Suprapubic skin (tissue), 4 donors: ENCODE results near the gene ZDHHC13. TPM values are rescaled to one million over a fixed set of nuclear protein-coding genes. Genes with fewer than 3 reads are reported as not detected.

ENCODE experiments used
- DNase-seq, 2 donors: peaks; one replicate each; pipeline ENCODE4 v3.0.0-alpha.2; 2019; ENCODE audit warnings: low spot score in 2 of 2
- H3K27ac ChIP-seq: fragments of 200-600 bp; sonication (generic); one replicate; pipeline ENCODE4 v1.5.1; 2019
- H3K27me3 ChIP-seq: fragments of 200-600 bp; sonication (generic); one replicate; pipeline ENCODE4 v1.5.1; 2019
- H3K36me3 ChIP-seq: fragments of 200-600 bp; sonication (generic); one replicate; pipeline ENCODE4 v1.5.1; 2019
- H3K4me1 ChIP-seq: fragments of 200-600 bp; sonication (generic); one replicate; pipeline ENCODE4 v1.5.1; 2019
- H3K4me3 ChIP-seq: fragments of 200-600 bp; sonication (generic); one replicate; pipeline ENCODE4 v1.5.1; 2019; ENCODE audit warnings: mild to moderate bottlenecking
- H3K9me3 ChIP-seq: fragments of 200-600 bp; sonication (generic); one replicate; pipeline ENCODE4 v1.5.1; 2019
- CTCF ChIP-seq, 2 donors: fragments of 200-600 bp in 1 of 2; fragments of 450-650 bp in 1 of 2; sonication (generic) in 1 of 2; IDR thresholded peaks; one replicate each; pipeline ENCODE4 v1.5.1; 2016 to 2019; ENCODE audit warnings: antibody characterized with exemption in 2 of 2, mild to moderate bottlenecking in 1 of 2, moderate library complexity in 1 of 2
- EP300 ChIP-seq: sonication (generic); formaldehyde crosslinking; IDR thresholded peaks from one replicate; pipeline ENCODE4 v1.6.1; 2017; ENCODE audit warnings: antibody characterized with exemption
- POLR2A ChIP-seq, 2 donors: fragments of 450-650 bp; IDR thresholded peaks; one replicate each; pipeline ENCODE4 v1.6.1; 2017; ENCODE audit warnings: antibody characterized with exemption in 2 of 2, mild to moderate bottlenecking in 2 of 2, moderate library complexity in 2 of 2
- POLR2AphosphoS5 ChIP-seq, 3 donors: sonication (generic); formaldehyde crosslinking; IDR thresholded peaks; one replicate each; pipeline ENCODE4 v1.6.1; 2017; ENCODE audit warnings: antibody characterized with exemption in 3 of 3
- WGBS: methylation state at CpG from one replicate; pipeline ENCODE4 v1.1.5; 2018; 5-methylcytosine and 5-hydroxymethylcytosine counted together
- total RNA-seq, 4 donors: library from RNA; depleted of rRNA; stranded (reverse); fragments of >200 nt; gene quantifications; one replicate each; pipeline ENCODE4 v1.1.0, GENCODE V29; 2016

Gene ZDHHC13
- total RNA-seq, 4 donors from 2014 or later = 23.8 to 74.6 (median 27.0) TPM

- TF ChIP-seq EP300 (no peak), POLR2A (IDR thresholded peaks at IDR 0.05) (no peak), CTCF (IDR thresholded peaks at IDR 0.05) (no peak), POLR2AphosphoS5 (IDR thresholded peaks at IDR 0.05) (no peak)
- Histone ChIP-seq H3K4me1 (peaks cover 9% of the 10 kb centered on the region), H3K4me3 (no peak overlapping the region), H3K27ac (no peak overlapping the region), H3K9me3 (no peaks in the 10 kb centered on the region), H3K36me3 (no peaks in the 10 kb centered on the region), H3K27me3 (no peaks in the 10 kb centered on the region)
- 56% methylated on average over 5 of the region's 5 CpGs for WGBS
- DNase-seq = no peak
Observed at GRCh38 chr11:19084661-19085315, 32.2 kb upstream of the ZDHHC13 start.

GRCh38 chr11:19087658-19088057 is 29.3 kb upstream of the ZDHHC13 start:
- Histone ChIP-seq H3K27me3 (no peaks in the 10 kb centered on the region), H3K9me3 (no peaks in the 10 kb centered on the region), H3K4me3 (no peak overlapping the region), H3K27ac (no peak overlapping the region), H3K4me1 (no peaks in the 10 kb centered on the region), H3K36me3 (no peaks in the 10 kb centered on the region)
- no peak for DNase-seq
- 77% methylated on average over 8 of the region's 8 CpGs for WGBS
- no peak for TF ChIP-seq CTCF (IDR thresholded peaks at IDR 0.05)
- TF ChIP-seq POLR2AphosphoS5 (IDR thresholded peaks at IDR 0.05) = no peak
- TF ChIP-seq POLR2A (IDR thresholded peaks at IDR 0.05) = no peak
- TF ChIP-seq EP300 = no peak

- Histone ChIP-seq H3K4me1 (no peaks in the 10 kb centered on the region), H3K9me3 (no peaks in the 10 kb centered on the region), H3K27me3 (no peaks in the 10 kb centered on the region), H3K27ac (no peak overlapping the region), H3K4me3 (no peak overlapping the region), H3K36me3 (no peaks in the 10 kb centered on the region)
- no peak for DNase-seq
- TF ChIP-seq POLR2A (IDR thresholded peaks at IDR 0.05) = no peak
- no peak for TF ChIP-seq CTCF (IDR thresholded peaks at IDR 0.05)
- no peak for TF ChIP-seq EP300
- no peak for TF ChIP-seq POLR2AphosphoS5 (IDR thresholded peaks at IDR 0.05)
- 87% methylated on average over 4 of the region's 4 CpGs for WGBS
Observed at GRCh38 chr11:19088791-19089190, 28.2 kb upstream of the ZDHHC13 start.

GRCh38 chr11:19089421-19089820 is 27.5 kb upstream of the ZDHHC13 start:
- no peaks in the 10 kb centered on the region for H3K36me3 ChIP-seq
- H3K9me3 ChIP-seq = no peaks in the 10 kb centered on the region
- H3K4me1 ChIP-seq = no peaks in the 10 kb centered on the region
- WGBS = 91% methylated on average over 5 of the region's 5 CpGs
- no peak for DNase-seq
- no peak overlapping the region for H3K27ac ChIP-seq
- TF ChIP-seq POLR2AphosphoS5 (IDR thresholded peaks at IDR 0.05) (no peak), EP300 (no peak), CTCF (IDR thresholded peaks at IDR 0.05) (no peak), POLR2A (IDR thresholded peaks at IDR 0.05) (no peak)
- H3K27me3 ChIP-seq = no peaks in the 10 kb centered on the region
- no peak overlapping the region for H3K4me3 ChIP-seq

GRCh38 chr11:19091366-19091765 is 25.6 kb upstream of the ZDHHC13 start:
- Histone ChIP-seq H3K27me3 (no peaks in the 10 kb centered on the region), H3K4me1 (no peaks in the 10 kb centered on the region), H3K4me3 (no peak overlapping the region), H3K36me3 (no peaks in the 10 kb centered on the region), H3K27ac (no peak overlapping the region), H3K9me3 (no peaks in the 10 kb centered on the region)
- no peak for DNase-seq
- no peak for TF ChIP-seq POLR2AphosphoS5 (IDR thresholded peaks at IDR 0.05)
- TF ChIP-seq EP300 = no peak
- no peak for TF ChIP-seq CTCF (IDR thresholded peaks at IDR 0.05)
- 68% methylated on average over 1 of the region's 1 CpG for WGBS
